Gastrocnemius medialis (tissue), 4 donors: ENCODE data around the gene ENOX1.

Experiments
- POLR2A ChIP-seq, 2 donors: fragments of 450-650 bp; IDR thresholded peaks; one replicate each; pipeline ENCODE4 v1.6.1; 2017; ENCODE audit warnings: antibody characterized with exemption in 2 of 2, mild to moderate bottlenecking in 2 of 2, moderate library complexity in 2 of 2
- TF ChIP-seq, protein P1 (sequence below), 5 experiments: fragments of 450-650 bp in 3 of 5; fragments of 200-600 bp in 2 of 5; sonication (generic) in 2 of 5; IDR thresholded peaks in 4 of 5; conservative IDR thresholded peaks in 1 of 5; 1 replicate in 4 of 5; 2 replicates in 1 of 5; pipeline ENCODE4 v1.5.1; 2016 to 2019; ENCODE audit warnings: antibody characterized with exemption in 5 of 5, mild to moderate bottlenecking in 3 of 5, moderate library complexity in 3 of 5

GRCh38 chr13:43300865-43301264 is 485.9 kb downstream of the ENOX1 start:
- TF ChIP-seq POLR2A (IDR thresholded peaks at IDR 0.05) = no peak
- TF ChIP-seq, protein P1, sequence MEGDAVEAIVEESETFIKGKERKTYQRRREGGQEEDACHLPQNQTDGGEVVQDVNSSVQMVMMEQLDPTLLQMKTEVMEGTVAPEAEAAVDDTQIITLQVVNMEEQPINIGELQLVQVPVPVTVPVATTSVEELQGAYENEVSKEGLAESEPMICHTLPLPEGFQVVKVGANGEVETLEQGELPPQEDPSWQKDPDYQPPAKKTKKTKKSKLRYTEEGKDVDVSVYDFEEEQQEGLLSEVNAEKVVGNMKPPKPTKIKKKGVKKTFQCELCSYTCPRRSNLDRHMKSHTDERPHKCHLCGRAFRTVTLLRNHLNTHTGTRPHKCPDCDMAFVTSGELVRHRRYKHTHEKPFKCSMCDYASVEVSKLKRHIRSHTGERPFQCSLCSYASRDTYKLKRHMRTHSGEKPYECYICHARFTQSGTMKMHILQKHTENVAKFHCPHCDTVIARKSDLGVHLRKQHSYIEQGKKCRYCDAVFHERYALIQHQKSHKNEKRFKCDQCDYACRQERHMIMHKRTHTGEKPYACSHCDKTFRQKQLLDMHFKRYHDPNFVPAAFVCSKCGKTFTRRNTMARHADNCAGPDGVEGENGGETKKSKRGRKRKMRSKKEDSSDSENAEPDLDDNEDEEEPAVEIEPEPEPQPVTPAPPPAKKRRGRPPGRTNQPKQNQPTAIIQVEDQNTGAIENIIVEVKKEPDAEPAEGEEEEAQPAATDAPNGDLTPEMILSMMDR (IDR thresholded peaks at IDR 0.05 in 4 of 5, conservative IDR thresholded peaks at IDR 0.05 in 1 of 5) = no peak
